Liver (tissue), 9 donors: ENCODE data around the gene RPL36AL. TPM values are rescaled to one million over a fixed set of nuclear protein-coding genes. Genes with fewer than 3 reads are reported as not detected.
A peak's percentile ranks its signal among the peaks of the same experiment; 100 is the strongest.

Experiments
- DNase-seq: peaks from one replicate; pipeline ENCODE4 v3.0.0-alpha.2; 2017; ENCODE audit warnings: low spot score
- H3K27ac ChIP-seq, 2 donors: one replicate each; pipeline ENCODE4 v1.7.0; 2013; ENCODE audit warnings: inconsistent platforms in 2 of 2, low read length in 2 of 2, control low read depth in 1 of 2, low read depth in 1 of 2, mild to moderate bottlenecking in 1 of 2
- H3K27me3 ChIP-seq, 4 donors: one replicate each; pipeline versions ENCODE4 v1.6.1 to v1.7.0; 2013; ENCODE audit warnings: low read length in 3 of 4, inconsistent platforms in 1 of 4, mild to moderate bottlenecking in 1 of 4, moderate library complexity in 1 of 4; ENCODE audit not compliant: control insufficient read depth in 4 of 4, insufficient read depth in 4 of 4
- H3K36me3 ChIP-seq, 4 donors: one replicate each; pipeline versions ENCODE4 v1.6.1 to v1.7.0; 2013; ENCODE audit warnings: low read length in 3 of 4, mild to moderate bottlenecking in 3 of 4, low read depth in 1 of 4, moderate library complexity in 1 of 4; ENCODE audit not compliant: control insufficient read depth in 4 of 4, insufficient read depth in 3 of 4
- H3K4me1 ChIP-seq, 4 donors: one replicate each; pipeline versions ENCODE4 v1.6.1 to v1.7.0; 2013; ENCODE audit warnings: low read length in 3 of 4, mild to moderate bottlenecking in 3 of 4, moderate library complexity in 1 of 4; ENCODE audit not compliant: control insufficient read depth in 4 of 4, insufficient read depth in 4 of 4
- H3K4me3 ChIP-seq, 3 donors: one replicate each; pipeline versions ENCODE4 v1.6.1 to v1.7.0; 2013; ENCODE audit warnings: low read length in 3 of 3, control low read depth in 1 of 3, low read depth in 1 of 3, mild to moderate bottlenecking in 1 of 3
- H3K9ac ChIP-seq, 2 donors: one replicate each; pipeline ENCODE4 v1.7.0; 2013; ENCODE audit warnings: low read length in 2 of 2, mild to moderate bottlenecking in 2 of 2, moderate library complexity in 2 of 2, control low read depth in 1 of 2, low read depth in 1 of 2
- H3K9me3 ChIP-seq, 4 donors: one replicate each; pipeline versions ENCODE4 v1.6.1 to v1.7.0; 2013; ENCODE audit warnings: low read length in 3 of 4; ENCODE audit not compliant: control insufficient read depth in 4 of 4
- CTCF ChIP-seq: fragments of 150-350 bp; IDR thresholded peaks from 2 replicates; pipeline ENCODE4 v1.5.1; 2017; ENCODE audit warnings: improper control_type of control experiment, low read depth, low read length; ENCODE audit not compliant: missing input control
- EGR1 ChIP-seq, 2 donors: IDR thresholded peaks; 2 replicates each; pipeline ENCODE4 v1.6.1; 2016 to 2018; ENCODE audit warnings: antibody characterized with exemption in 2 of 2, low read depth in 2 of 2
- FOXA1 ChIP-seq: IDR thresholded peaks from 2 replicates; pipeline ENCODE4 v1.6.1; 2016; ENCODE audit warnings: antibody characterized with exemption
- FOXA2 ChIP-seq: IDR thresholded peaks from 2 replicates; pipeline ENCODE4 v1.6.1; 2016; ENCODE audit warnings: antibody characterized with exemption
- GABPA ChIP-seq, 2 donors: IDR thresholded peaks in 1 of 2; conservative IDR thresholded peaks in 1 of 2; 2 replicates each; pipeline ENCODE4 v1.6.1; 2016; ENCODE audit warnings: antibody characterized with exemption in 2 of 2, mild to moderate bottlenecking in 1 of 2, moderate library complexity in 1 of 2
- HNF4A ChIP-seq, 2 donors: conservative IDR thresholded peaks; 2 replicates each; pipeline ENCODE4 v1.6.1; 2016; ENCODE audit warnings: antibody characterized with exemption in 2 of 2, mild to moderate bottlenecking in 2 of 2
- HNF4G ChIP-seq: IDR thresholded peaks from 2 replicates; pipeline ENCODE4 v1.6.1; 2016; ENCODE audit warnings: antibody characterized with exemption
- JUND ChIP-seq, 2 donors: IDR thresholded peaks; 2 replicates each; pipeline ENCODE4 v1.6.1; 2016; ENCODE audit warnings: antibody characterized with exemption in 2 of 2
- NR2F2 ChIP-seq: IDR thresholded peaks from 2 replicates; pipeline ENCODE4 v1.6.1; 2016; ENCODE audit warnings: antibody characterized with exemption
- RAD21 ChIP-seq, 2 donors: IDR thresholded peaks; 2 replicates each; pipeline ENCODE4 v1.6.1; 2016; ENCODE audit warnings: antibody characterized with exemption in 2 of 2, mild to moderate bottlenecking in 2 of 2
- RXRA ChIP-seq, 2 donors: IDR thresholded peaks; 2 replicates each; pipeline ENCODE4 v1.6.1; 2017 to 2018; ENCODE audit warnings: antibody characterized with exemption in 2 of 2, mild to moderate bottlenecking in 1 of 2
- SP1 ChIP-seq: IDR thresholded peaks from 2 replicates; pipeline ENCODE4 v1.6.1; 2018; ENCODE audit warnings: antibody characterized with exemption, mild to moderate bottlenecking
- TAF1 ChIP-seq: conservative IDR thresholded peaks from 2 replicates; pipeline ENCODE4 v1.6.1; 2016; ENCODE audit warnings: antibody characterized with exemption, mild to moderate bottlenecking
- YY1 ChIP-seq: IDR thresholded peaks from 2 replicates; pipeline ENCODE4 v1.6.1; 2016; ENCODE audit warnings: antibody characterized with exemption, mild to moderate bottlenecking
- WGBS: extraction: QIAGEN DNeasy Blood & Tissue Kit; methylation state at CpG from one replicate; pipeline ENCODE4 v1.1.7; 2013; 5-methylcytosine and 5-hydroxymethylcytosine counted together
- polyA plus RNA-seq, 2 donors: library from polyadenylated mRNA; stranded (reverse) in 1 of 2; unstranded in 1 of 2; fragments of 200-250 nt in 1 of 2; fragments of >200 nt in 1 of 2; fragmentation: Nextera tagmentation in 1 of 2; extraction: Ambion mirVana in 1 of 2; gene quantifications; one replicate each; pipeline versions ENCODE4 v1.2.1 to v1.2.3, GENCODE V29; 2013 to 2015
- total RNA-seq, 2 donors: library from RNA; depleted of rRNA; stranded (reverse); fragments of >200 nt; gene quantifications; one replicate each; pipeline ENCODE4 v1.2.3, GENCODE V29; 2014
- TF ChIP-seq, protein P1 (sequence below): IDR thresholded peaks from 2 replicates; pipeline ENCODE4 v1.6.1; 2016; ENCODE audit warnings: antibody characterized with exemption
- TF ChIP-seq, protein P2 (sequence below): IDR thresholded peaks from 2 replicates; pipeline ENCODE4 v1.6.1; 2016; ENCODE audit warnings: antibody characterized with exemption
- TF ChIP-seq, protein P3 (sequence below): IDR thresholded peaks from 2 replicates; pipeline ENCODE4 v1.6.1; 2016; ENCODE audit warnings: antibody characterized with exemption, mild to moderate bottlenecking
- TF ChIP-seq, protein P4 (sequence below): IDR thresholded peaks from 2 replicates; pipeline ENCODE4 v1.6.1; 2016; ENCODE audit warnings: antibody characterized with exemption
- donor health status: healthy.
- donor health status: healthy.
- donor health status: healthy.
- donor health status: healthy.
- donor health status: healthy.

The RPL36AL gene
- total and polyA plus RNA-seq, 4 donors = 110 to 268 (median 148) TPM

DNA sequence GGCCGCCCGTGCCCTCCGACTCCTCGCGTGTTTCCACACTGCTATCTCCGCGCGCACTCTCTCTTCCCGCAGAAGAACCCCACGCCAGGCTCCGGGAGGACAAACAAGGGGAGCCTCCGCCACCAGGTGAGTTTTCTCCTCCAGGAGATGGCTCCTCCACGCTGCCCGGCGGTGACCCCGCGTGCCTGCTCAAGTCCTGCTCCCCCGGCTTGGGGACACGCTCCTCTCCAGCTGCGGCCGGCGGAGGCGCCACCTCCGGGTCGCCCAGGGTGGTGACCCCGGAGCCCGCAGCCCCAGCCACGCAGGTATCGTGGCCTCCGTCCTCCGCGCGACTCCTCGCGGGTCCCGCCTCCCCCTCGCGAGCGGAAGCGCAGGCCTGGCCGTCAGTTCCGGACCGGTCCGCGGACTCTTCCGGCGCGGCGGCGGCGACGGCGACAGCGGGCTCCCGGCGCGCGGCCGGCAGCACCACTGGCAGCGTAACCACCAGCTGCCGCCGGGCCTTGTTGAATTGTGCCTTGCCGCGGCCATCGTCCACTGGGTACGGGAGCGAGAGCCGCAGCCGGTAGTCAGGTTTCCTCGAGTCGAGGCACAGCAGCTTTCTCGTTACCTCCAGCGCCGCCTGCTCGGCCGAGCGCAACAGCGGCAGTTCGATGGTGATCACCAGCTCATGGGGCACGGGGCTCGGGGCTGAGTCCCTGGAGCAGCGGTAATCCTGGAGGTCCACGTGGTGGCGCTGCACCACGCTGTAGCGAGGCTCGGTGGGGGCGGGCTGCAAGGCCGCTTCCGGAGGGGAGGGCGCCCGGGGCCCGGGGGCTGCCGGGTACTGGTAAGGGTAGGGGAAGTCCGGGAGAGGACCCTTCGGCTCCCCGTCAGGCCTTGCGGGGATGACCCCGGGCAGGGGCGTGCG is 13.5 kb upstream of the RPL36AL start:
- TF ChIP-seq, protein P1, sequence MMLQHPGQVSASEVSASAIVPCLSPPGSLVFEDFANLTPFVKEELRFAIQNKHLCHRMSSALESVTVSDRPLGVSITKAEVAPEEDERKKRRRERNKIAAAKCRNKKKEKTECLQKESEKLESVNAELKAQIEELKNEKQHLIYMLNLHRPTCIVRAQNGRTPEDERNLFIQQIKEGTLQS = no peak
- no peak for TF ChIP-seq JUND (IDR thresholded peaks at IDR 0.05)
- TF ChIP-seq GABPA (IDR thresholded peaks at IDR 0.05 in 1 of 2, conservative IDR thresholded peaks at IDR 0.05 in 1 of 2) = peak in 1 of 2 donors; percentile 79
- TF ChIP-seq, protein P2, sequence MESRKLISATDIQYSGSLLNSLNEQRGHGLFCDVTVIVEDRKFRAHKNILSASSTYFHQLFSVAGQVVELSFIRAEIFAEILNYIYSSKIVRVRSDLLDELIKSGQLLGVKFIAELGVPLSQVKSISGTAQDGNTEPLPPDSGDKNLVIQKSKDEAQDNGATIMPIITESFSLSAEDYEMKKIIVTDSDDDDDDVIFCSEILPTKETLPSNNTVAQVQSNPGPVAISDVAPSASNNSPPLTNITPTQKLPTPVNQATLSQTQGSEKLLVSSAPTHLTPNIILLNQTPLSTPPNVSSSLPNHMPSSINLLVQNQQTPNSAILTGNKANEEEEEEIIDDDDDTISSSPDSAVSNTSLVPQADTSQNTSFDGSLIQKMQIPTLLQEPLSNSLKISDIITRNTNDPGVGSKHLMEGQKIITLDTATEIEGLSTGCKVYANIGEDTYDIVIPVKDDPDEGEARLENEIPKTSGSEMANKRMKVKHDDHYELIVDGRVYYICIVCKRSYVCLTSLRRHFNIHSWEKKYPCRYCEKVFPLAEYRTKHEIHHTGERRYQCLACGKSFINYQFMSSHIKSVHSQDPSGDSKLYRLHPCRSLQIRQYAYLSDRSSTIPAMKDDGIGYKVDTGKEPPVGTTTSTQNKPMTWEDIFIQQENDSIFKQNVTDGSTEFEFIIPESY = no peak
- TF ChIP-seq EGR1 (IDR thresholded peaks at IDR 0.05; ENCODE audit: low read depth in 2 of 2) = no peak
- no peak for TF ChIP-seq NR2F2
- TF ChIP-seq RXRA (IDR thresholded peaks at IDR 0.05) = no peak
- TF ChIP-seq, protein P3, sequence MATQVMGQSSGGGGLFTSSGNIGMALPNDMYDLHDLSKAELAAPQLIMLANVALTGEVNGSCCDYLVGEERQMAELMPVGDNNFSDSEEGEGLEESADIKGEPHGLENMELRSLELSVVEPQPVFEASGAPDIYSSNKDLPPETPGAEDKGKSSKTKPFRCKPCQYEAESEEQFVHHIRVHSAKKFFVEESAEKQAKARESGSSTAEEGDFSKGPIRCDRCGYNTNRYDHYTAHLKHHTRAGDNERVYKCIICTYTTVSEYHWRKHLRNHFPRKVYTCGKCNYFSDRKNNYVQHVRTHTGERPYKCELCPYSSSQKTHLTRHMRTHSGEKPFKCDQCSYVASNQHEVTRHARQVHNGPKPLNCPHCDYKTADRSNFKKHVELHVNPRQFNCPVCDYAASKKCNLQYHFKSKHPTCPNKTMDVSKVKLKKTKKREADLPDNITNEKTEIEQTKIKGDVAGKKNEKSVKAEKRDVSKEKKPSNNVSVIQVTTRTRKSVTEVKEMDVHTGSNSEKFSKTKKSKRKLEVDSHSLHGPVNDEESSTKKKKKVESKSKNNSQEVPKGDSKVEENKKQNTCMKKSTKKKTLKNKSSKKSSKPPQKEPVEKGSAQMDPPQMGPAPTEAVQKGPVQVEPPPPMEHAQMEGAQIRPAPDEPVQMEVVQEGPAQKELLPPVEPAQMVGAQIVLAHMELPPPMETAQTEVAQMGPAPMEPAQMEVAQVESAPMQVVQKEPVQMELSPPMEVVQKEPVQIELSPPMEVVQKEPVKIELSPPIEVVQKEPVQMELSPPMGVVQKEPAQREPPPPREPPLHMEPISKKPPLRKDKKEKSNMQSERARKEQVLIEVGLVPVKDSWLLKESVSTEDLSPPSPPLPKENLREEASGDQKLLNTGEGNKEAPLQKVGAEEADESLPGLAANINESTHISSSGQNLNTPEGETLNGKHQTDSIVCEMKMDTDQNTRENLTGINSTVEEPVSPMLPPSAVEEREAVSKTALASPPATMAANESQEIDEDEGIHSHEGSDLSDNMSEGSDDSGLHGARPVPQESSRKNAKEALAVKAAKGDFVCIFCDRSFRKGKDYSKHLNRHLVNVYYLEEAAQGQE = peak; percentile 78
- TF ChIP-seq, protein P4, sequence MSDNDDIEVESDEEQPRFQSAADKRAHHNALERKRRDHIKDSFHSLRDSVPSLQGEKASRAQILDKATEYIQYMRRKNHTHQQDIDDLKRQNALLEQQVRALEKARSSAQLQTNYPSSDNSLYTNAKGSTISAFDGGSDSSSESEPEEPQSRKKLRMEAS = peak; percentile 42
- no peak for TF ChIP-seq HNF4A (conservative IDR thresholded peaks at IDR 0.05)
- peak; percentile 80 for TF ChIP-seq CTCF
- TF ChIP-seq TAF1 = no peak
- no peak for TF ChIP-seq FOXA2
- peak; percentile 22 for TF ChIP-seq SP1
- TF ChIP-seq RAD21 (IDR thresholded peaks at IDR 0.05) = peak; percentile 90
- no peak for TF ChIP-seq FOXA1
- peak; percentile 45 for TF ChIP-seq YY1
- TF ChIP-seq HNF4G = no peak
- H3K4me3 ChIP-seq = peak overlapping the region; percentile 55 to 95 (median 85)
- no peaks in the 10 kb centered on the region for H3K9me3 ChIP-seq
- peak; percentile 89 for DNase-seq
- H3K27ac ChIP-seq = peak overlapping the region; percentile 89 to 99
- peaks cover 2 to 21% (median 10%) of the 10 kb centered on the region in 4 donors for H3K4me1 ChIP-seq
- no peaks in the 10 kb centered on the region for H3K27me3 ChIP-seq
- H3K36me3 ChIP-seq = peaks cover 0 to 6% (median 0%) of the 10 kb centered on the region in 4 donors
- H3K9ac ChIP-seq = peak overlapping the region; percentile 89 to 98
- WGBS = under 1% methylated on average over 101 of the region's 101 CpGs
